Activated naive CD4-positive, alpha-beta T cell (primary cell): ENCODE data around the gene LEFTY2.
"Not testable (repeated sequence)": the region's sequence is repeated elsewhere in the genome, so short reads cannot be mapped to it uniquely, and the experiment has no call there.

Experiments
- DNase-seq, 4 experiments: peaks; one replicate each; lab custom pipeline; 2025; lab: John Stamatoyannopoulos, UW

The LEFTY2 gene

GRCh38 chr1:225929462-225929861 lies 11.6 kb downstream of the LEFTY2 start:
- DNase-seq: not testable (repeated sequence)

GRCh38 chr1:225928186-225929175 lies 12.5 kb downstream of the LEFTY2 start:
- peak in 1 of 4 experiments; percentile 10 for DNase-seq

GRCh38 chr1:225926551-225927113 lies 14.4 kb downstream of the LEFTY2 start:
- no peak for DNase-seq

- DNase-seq: peak; percentile 76 to 93 (median 84)
Observed at GRCh38 chr1:225923692-225924555, 17.1 kb downstream of the LEFTY2 start, which contains the start of gene PYCR2. PYCR2 (minus strand) TSS chr1:225924250; CDS start chr1:225924110, 140 bp downstream.

- no peak for DNase-seq
Observed at GRCh38 chr1:225923381-225923691, 17.7 kb downstream of the LEFTY2 start.

GRCh38 chr1:225921734-225922709 lies 19.0 kb downstream of the LEFTY2 start:
- no peak for DNase-seq

GRCh38 chr1:225919906-225920305 lies 21.1 kb downstream of the LEFTY2 start:
- no peak for DNase-seq

- DNase-seq: no peak
Observed at GRCh38 chr1:225918280-225918679, 22.7 kb downstream of the LEFTY2 start.

- DNase-seq: no peak
Observed at GRCh38 chr1:225917536-225917935, 23.5 kb downstream of the LEFTY2 start.

GRCh38 chr1:225917101-225917500 lies 23.9 kb downstream of the LEFTY2 start:
- no peak for DNase-seq

GRCh38 chr1:225915538-225915991 lies 25.5 kb downstream of the LEFTY2 start:
- no peak for DNase-seq

GRCh38 chr1:225914947-225915346 lies 26.1 kb downstream of the LEFTY2 start:
- DNase-seq: no peak

- no peak for DNase-seq
Observed at GRCh38 chr1:225914391-225914790, 26.6 kb downstream of the LEFTY2 start.

GRCh38 chr1:225911191-225912130 lies 29.6 kb downstream of the LEFTY2 start:
- peak; percentile 34 to 70 (median 58) for DNase-seq

- DNase-seq: no peak
Observed at GRCh38 chr1:225909477-225909876, 31.5 kb downstream of the LEFTY2 start.

- no peak for DNase-seq
Observed at GRCh38 chr1:225908773-225909172, 32.2 kb downstream of the LEFTY2 start.

- no peak for DNase-seq
Observed at GRCh38 chr1:225908013-225908640, 32.9 kb downstream of the LEFTY2 start.

GRCh38 chr1:225907341-225907740 lies 33.7 kb downstream of the LEFTY2 start:
- DNase-seq: no peak

- DNase-seq: no peak
Observed at GRCh38 chr1:225906467-225906866, 34.6 kb downstream of the LEFTY2 start.
